HepG2 (cell line): ENCODE results near the gene BSG. TPM values are rescaled to one million over a fixed set of nuclear protein-coding genes. Genes with fewer than 3 reads are reported as not detected.
A peak's percentile ranks its signal among the peaks of the same experiment; 100 is the strongest.

Experiments used
- ATAC-seq: fragments of 200-7000 bp; cut with Tn5 transposase; 3 replicates; pipeline ENCODE4 v1.9.1; 2020; ENCODE audit warnings: mild to moderate bottlenecking, moderate library complexity
- BruUV-seq: library from RNA; stranded (reverse); fragments of 400-500 nt; replicated peaks from 2 replicates; lab custom pipeline; 2021; lab: Mats Ljungman, UMichigan
- CTCF ChIA-PET: fragments of 300-600 bp; formaldehyde crosslinking; extraction: SDS; loops from one replicate; lab custom pipeline; 2021; ENCODE audit warnings: low total read pairs, inconsistent platforms, low intra/inter-chr PET ratio; lab: Yijun Ruan, JAX
- POLR2A ChIA-PET: fragments of 350-600 bp; sonication (Branson Sonifier 250); formaldehyde crosslinking; loops from one replicate; lab custom pipeline; 2020; ENCODE audit warnings: antibody characterized with exemption, inconsistent platforms; lab: Yijun Ruan, JAX
- DNase-seq: peaks from one replicate; pipeline ENCODE4 v3.0.0-alpha.2; 2015; ENCODE audit warnings: low spot score
- FAIRE-seq: peaks from 3 replicates; lab custom pipeline; 2011; peaks lifted over from hg19 to GRCh38; lab: Jason Lieb, UNC
- H2AFZ ChIP-seq: one replicate; pipeline ENCODE4 v1.6.1; 2011; ENCODE audit warnings: low read length, inconsistent platforms
- H3K27ac ChIP-seq: fragments of 300-600 bp; 3 replicates; pipeline ENCODE4 v1.8.0; 2011; ENCODE audit warnings: mixed run types, mild to moderate bottlenecking, mixed read lengths, low read length, inconsistent platforms; ENCODE audit not compliant: insufficient read depth; ENCODE audit errors: extremely low read length
- H3K27me3 ChIP-seq, 2 experiments: fragments of 200-600 bp in 1 of 2; 2 replicates in 1 of 2; 3 replicates in 1 of 2; pipeline versions ENCODE4 v1.6.0 to v1.8.0; 2011; ENCODE audit warnings: low read length in 2 of 2, mild to moderate bottlenecking in 2 of 2, moderate library complexity in 2 of 2, inconsistent platforms in 1 of 2; ENCODE audit not compliant: insufficient read depth in 2 of 2, control insufficient read depth in 1 of 2
- H3K36me3 ChIP-seq, 2 experiments: fragments of 200-600 bp in 1 of 2; replicated peaks in 1 of 2; 2 replicates in 1 of 2; 3 replicates in 1 of 2; pipeline versions ENCODE4 v1.5.1 to v1.8.0; 2011; ENCODE audit warnings: low read length in 2 of 2, inconsistent platforms in 1 of 2; ENCODE audit not compliant: insufficient read depth in 2 of 2, control insufficient read depth in 1 of 2
- H3K4me1 ChIP-seq: 2 replicates; pipeline ENCODE4 v1.5.1; 2012; ENCODE audit warnings: low read length, inconsistent platforms; ENCODE audit not compliant: insufficient read depth
- H3K4me2 ChIP-seq: 2 replicates; pipeline ENCODE4 v1.6.0; 2011; ENCODE audit warnings: low read depth, low read length, inconsistent platforms
- H3K4me3 ChIP-seq, 3 experiments: fragments of 200-600 bp in 1 of 3; sonication (generic), shearing (Covaris generic) in 1 of 3; replicated peaks in 1 of 3; 2 replicates each; pipeline ENCODE4 v1.5.1; 2011 to 2016; ENCODE audit warnings: low read length in 3 of 3, inconsistent platforms in 2 of 3, low read depth in 2 of 3, mild to moderate bottlenecking in 2 of 3, control low read depth in 1 of 3, mixed read lengths in 1 of 3; ENCODE audit not compliant: insufficient read depth in 1 of 3
- H3K79me2 ChIP-seq: one replicate; pipeline ENCODE4 v1.6.1; 2011; ENCODE audit warnings: low read length, inconsistent platforms; ENCODE audit not compliant: insufficient read depth
- H3K9ac ChIP-seq: 2 replicates; pipeline ENCODE4 v1.6.0; 2011; ENCODE audit warnings: mild to moderate bottlenecking, low read depth, low read length, inconsistent platforms; ENCODE audit not compliant: insufficient read depth
- H3K9me3 ChIP-seq: 2 replicates; pipeline ENCODE4 v1.5.1; 2012; ENCODE audit warnings: mild to moderate bottlenecking, low read length
- H4K20me1 ChIP-seq: 2 replicates; pipeline ENCODE4 v1.6.0; 2011; ENCODE audit warnings: inconsistent platforms, mild to moderate bottlenecking, low read length, moderate library complexity; ENCODE audit not compliant: insufficient read depth
- AGO2 ChIP-seq: fragments of 200-400 bp; formaldehyde crosslinking; optimal IDR thresholded peaks from 2 replicates; pipeline ENCODE3; 2017; ENCODE audit warnings: mild to moderate bottlenecking, low read depth, low read length, moderate library complexity
- AKAP8 ChIP-seq: sonication (generic); formaldehyde crosslinking; IDR thresholded peaks from 2 replicates; pipeline ENCODE4 v1.5.1; 2020; ENCODE audit warnings: mild to moderate bottlenecking, missing genetic modification reagents
- GABPB1 ChIP-seq: IDR thresholded peaks from 2 replicates; pipeline ENCODE4 v1.6.1; 2016; ENCODE audit warnings: mild to moderate bottlenecking, missing genetic modification reagents, moderate library complexity, missing compliant biosample characterization
- RBFOX2 ChIP-seq: fragments of 200-400 bp; formaldehyde crosslinking; IDR thresholded peaks from 2 replicates; pipeline ENCODE4 v1.6.1; 2017; ENCODE audit warnings: low read depth, mild to moderate bottlenecking, low read length
- RBM22 ChIP-seq: fragments of 200-400 bp; formaldehyde crosslinking; optimal IDR thresholded peaks from 2 replicates; pipeline ENCODE3; 2017; ENCODE audit warnings: mild to moderate bottlenecking, low read length, moderate library complexity
- SALL2 ChIP-seq: sonication (generic); formaldehyde crosslinking; IDR thresholded peaks from 2 replicates; pipeline ENCODE4 v1.8.1; 2023; ENCODE audit warnings: mild to moderate bottlenecking, missing genetic modification reagents, inconsistent platforms
- TFDP2 ChIP-seq: sonication (generic); formaldehyde crosslinking; IDR thresholded peaks from 2 replicates; pipeline ENCODE4 v1.4.0; 2020; ENCODE audit warnings: missing genetic modification reagents
- ZNF562 ChIP-seq: sonication (generic); formaldehyde crosslinking; IDR thresholded peaks from 2 replicates; pipeline ENCODE4 v1.8.0; 2022; ENCODE audit warnings: missing genetic modification reagents, borderline replicate concordance
- ZNF567 ChIP-seq: sonication (generic); formaldehyde crosslinking; IDR thresholded peaks from 2 replicates; pipeline ENCODE4 v1.8.1; 2023; ENCODE audit warnings: mild to moderate bottlenecking, missing genetic modification reagents, borderline replicate concordance
- ZNF687 ChIP-seq: sonication (generic); formaldehyde crosslinking; IDR thresholded peaks from 2 replicates; pipeline ENCODE4 v1.5.1; 2020; ENCODE audit warnings: mild to moderate bottlenecking, missing genetic modification reagents, moderate library complexity
- WGBS: methylation state at CpG from one replicate; pipeline ENCODE4 v1.1.6; 2017; ENCODE audit warnings: low lambda C conversion rate; 5-methylcytosine and 5-hydroxymethylcytosine counted together
- in situ Hi-C: cut with HindIII; loops from 2 replicates; pipeline ENCODE4 v1.10.0; 2017; ENCODE audit warnings: low pct_unique_long_range_greater_than_20kb; ENCODE audit not compliant: extremely low pct_ligation_motif_present
- intact Hi-C: fragments of 100-400 bp; cut with micrococcal nuclease; formaldehyde crosslinking; loops from one replicate; pipeline ENCODE4 v1.10.0; 2022; ENCODE audit not compliant: unreplicated experiment
- polyA plus RNA-seq, 8 experiments: library from polyadenylated mRNA; depleted of rRNA in 3 of 8; stranded (reverse) in 7 of 8; unstranded in 1 of 8; fragments of >200 nt; fragmentation: Illumina TruSeq in 4 of 8; extraction: Trizol in 4 of 8; gene quantifications; 2 replicates each; pipeline versions ENCODE4 v1.2.1 to v1.2.3, GENCODE V29; 2011 to 2016; ENCODE audit warnings: low read depth in 4 of 8, missing spikeins in 1 of 8, mixed read lengths in 1 of 8; ENCODE audit not compliant: insufficient read depth in 1 of 8
- total RNA-seq, 5 experiments: library from RNA; depleted of rRNA; stranded (reverse); fragments of >200 nt; fragmentation: Illumina TruSeq; extraction: Trizol; gene quantifications; 2 replicates each; pipeline ENCODE4 v1.2.3, GENCODE V29; 2016; ENCODE audit warnings: low read depth in 1 of 5

The BSG gene
- total and polyA plus RNA-seq, 2 of the 13 experiments (the other 11 are each of a cell fraction or from before 2014, with no cell fraction given), result 309 to 754 TPM

DNA sequence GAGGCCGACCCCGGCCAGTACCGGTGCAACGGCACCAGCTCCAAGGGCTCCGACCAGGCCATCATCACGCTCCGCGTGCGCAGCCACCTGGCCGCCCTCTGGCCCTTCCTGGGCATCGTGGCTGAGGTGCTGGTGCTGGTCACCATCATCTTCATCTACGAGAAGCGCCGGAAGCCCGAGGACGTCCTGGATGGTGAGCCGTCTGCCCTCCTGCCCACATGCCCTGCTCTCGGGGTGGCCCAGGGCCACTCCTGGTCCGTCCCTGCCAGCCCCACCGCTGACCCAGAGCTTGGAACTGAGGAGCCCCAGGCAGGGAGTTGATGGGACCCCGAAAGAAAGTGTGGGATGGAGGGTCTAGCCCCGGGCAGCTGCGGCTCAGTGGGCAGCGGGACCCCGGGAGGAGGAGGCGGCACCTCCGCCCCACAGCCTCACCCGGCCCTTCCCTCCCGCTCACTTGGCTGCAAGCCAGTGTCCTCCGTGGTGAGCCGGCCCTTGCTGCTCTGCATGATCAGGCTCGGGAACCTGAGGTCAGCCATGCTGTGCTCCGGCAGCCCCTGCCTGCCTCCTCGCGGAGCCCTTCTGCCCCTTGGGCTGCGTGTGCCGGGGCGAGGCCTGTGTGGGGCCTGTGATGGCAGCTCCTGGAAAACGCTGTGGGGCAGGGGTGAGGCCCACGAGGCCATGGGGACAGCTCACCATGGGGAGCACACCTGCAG, 9.2 kb downstream of the BSG start:
- H3K4me1 ChIP-seq, result peaks cover 16% of the 10 kb centered on the region
- intact Hi-C loops (loop anchor here (10.0 kb wide), 1 partner anchor 83 kb away; the partner anchor contains the start of gene RNF126), in situ Hi-C loops (loop anchor here (10.0 kb wide), 1 partner anchor 153 kb away; no protein-coding TSS in a partner anchor)
- FAIRE-seq (no peak), DNase-seq (no peak), ATAC-seq (no peak)
- POLR2A ChIA-PET, result no interaction called here
- no peaks in the 10 kb centered on the region for H3K9me3 ChIP-seq
- TF ChIP-seq ZNF687 (CRISPR knock-in tag), result peak; percentile 26; the same call in 1 of the 2 replicates
- TF ChIP-seq GABPB1 (CRISPR knock-in tag), result 0 out of 2 replicates have a peak, but pooled peaks have one; percentile 13
- no peak for TF ChIP-seq ZNF562
- peak; percentile 9; the same call in 1 of the 2 replicates for TF ChIP-seq AKAP8 (CRISPR knock-in tag)
- TF ChIP-seq RBFOX2, result peak; percentile 61
- peak; percentile 79 for TF ChIP-seq AGO2
- no peak for TF ChIP-seq SALL2
- TF ChIP-seq TFDP2 (CRISPR knock-in tag), result no peak
- no peak for TF ChIP-seq ZNF567 (CRISPR knock-in tag)
- peak; percentile 67 for TF ChIP-seq RBM22
- peaks cover 32 to 39% of the 10 kb centered on the region in 2 experiments; a peak in 4 of 5 replicates for H3K36me3 ChIP-seq
- CTCF ChIA-PET, result no interaction called here
- peaks cover 32% of the 10 kb centered on the region for H3K79me2 ChIP-seq
- H3K4me3 ChIP-seq, result no peak overlapping the region
- H3K4me2 ChIP-seq, result no peak overlapping the region
- H3K9ac ChIP-seq, result no peak overlapping the region
- no peak overlapping the region for H3K27ac ChIP-seq
- BruUV-seq, result no TSS peak
- no peak overlapping the region for H2AFZ ChIP-seq
- H4K20me1 ChIP-seq, result peaks cover 71% of the 10 kb centered on the region
- whole genome bisulfite sequencing, result 95% methylated on average over 15 of the region's 40 CpGs
- peaks cover 1 to 4% of the 10 kb centered on the region in 2 experiments; a peak in 3 of 5 replicates for H3K27me3 ChIP-seq
